HEK293T (cell line): ENCODE results near the gene FOXL2.

Source experiments
- CTCF ChIA-PET: fragments of 350-600 bp; formaldehyde crosslinking; extraction: SDS; loops from one replicate; lab custom pipeline; 2021; ENCODE audit warnings: antibody characterized with exemption, inconsistent platforms; lab: Yijun Ruan, JAX
- POLR2A ChIA-PET: fragments of 350-600 bp; formaldehyde crosslinking; extraction: SDS; loops from one replicate; lab custom pipeline; 2020; ENCODE audit warnings: antibody characterized with exemption, inconsistent platforms; lab: Yijun Ruan, JAX
- DNase-seq: peaks from one replicate; pipeline ENCODE4 v3.0.0; 2012; ENCODE audit warnings: mixed read lengths; ENCODE audit errors: extremely low spot score
- ARNT ChIP-seq: fragments of 450-650 bp; IDR thresholded peaks from 2 replicates; pipeline ENCODE4 v1.6.1; 2017; ENCODE audit warnings: mild to moderate bottlenecking
- BHLHE40 ChIP-seq: fragments of 450-650 bp; IDR thresholded peaks from 2 replicates; pipeline ENCODE4 v1.6.1; 2016; ENCODE audit warnings: mild to moderate bottlenecking, moderate library complexity, borderline replicate concordance
- CTBP1 ChIP-seq: fragments of 450-650 bp; IDR thresholded peaks from 2 replicates; pipeline ENCODE4 v1.6.1; 2016; ENCODE audit warnings: borderline replicate concordance
- ELF4 ChIP-seq: fragments of 450-650 bp; IDR thresholded peaks from 2 replicates; pipeline ENCODE4 v1.6.1; 2017; ENCODE audit warnings: antibody characterized with exemption
- FOXA1 ChIP-seq: fragments of 450-650 bp; IDR thresholded peaks from 2 replicates; pipeline ENCODE4 v1.6.1; 2016; ENCODE audit warnings: mild to moderate bottlenecking
- FOXK2 ChIP-seq: fragments of 450-650 bp; IDR thresholded peaks from 2 replicates; pipeline ENCODE4 v1.6.1; 2016; ENCODE audit warnings: mild to moderate bottlenecking
- FOXM1 ChIP-seq: fragments of 450-650 bp; IDR thresholded peaks from 2 replicates; pipeline ENCODE4 v1.6.1; 2017; ENCODE audit warnings: mild to moderate bottlenecking, borderline replicate concordance
- HDGF ChIP-seq: fragments of 450-650 bp; IDR thresholded peaks from 2 replicates; pipeline ENCODE4 v1.6.1; 2017; ENCODE audit warnings: antibody characterized with exemption, borderline replicate concordance
- L3MBTL2 ChIP-seq: fragments of 450-650 bp; conservative IDR thresholded peaks from 2 replicates; pipeline ENCODE4 v1.6.1; 2016; ENCODE audit warnings: mild to moderate bottlenecking
- LEF1 ChIP-seq: fragments of 450-650 bp; IDR thresholded peaks from 2 replicates; pipeline ENCODE4 v1.6.1; 2017; ENCODE audit warnings: mild to moderate bottlenecking, borderline replicate concordance
- NFRKB ChIP-seq: fragments of 450-650 bp; IDR thresholded peaks from 2 replicates; pipeline ENCODE4 v1.6.1; 2016; ENCODE audit warnings: mild to moderate bottlenecking, moderate library complexity
- PKNOX1 ChIP-seq: fragments of 450-650 bp; IDR thresholded peaks from 2 replicates; pipeline ENCODE4 v1.6.1; 2016
- SP1 ChIP-seq: fragments of 450-650 bp; IDR thresholded peaks from 2 replicates; pipeline ENCODE4 v1.6.1; 2017
- SUZ12 ChIP-seq: fragments of 450-650 bp; IDR thresholded peaks from 2 replicates; pipeline ENCODE4 v1.6.1; 2016; ENCODE audit warnings: mild to moderate bottlenecking
- TARDBP ChIP-seq: fragments of 450-650 bp; IDR thresholded peaks from 2 replicates; pipeline ENCODE4 v1.6.1; 2016
- ZNF384 ChIP-seq: fragments of 450-650 bp; IDR thresholded peaks from 2 replicates; pipeline ENCODE4 v1.6.1; 2016

FOXL2 gene

GRCh38 chr3:138945709-138946662, 951 bp downstream of the FOXL2 start:
- ChIA-PET POLR2A (no interaction called here), CTCF (interaction anchor here (1.4 to 1.5 kb wide), 2 partner anchors 10 kb away, joined by 4 read pairs; no protein-coding TSS in a partner anchor)
- DNase-seq: no peak
- TF ChIP-seq SUZ12 (no peak), ELF4 (no peak), SP1 (no peak), PKNOX1 (no peak), LEF1 (no peak), L3MBTL2 (no peak), ZNF384 (no peak), HDGF (no peak), FOXK2 (no peak), TARDBP (no peak), CTBP1 (no peak), FOXM1 (no peak), ARNT (no peak), BHLHE40 (no peak), NFRKB (no peak), FOXA1 (no peak)

GRCh38 chr3:138944929-138945708, 1.8 kb downstream of the FOXL2 start:
- ChIA-PET POLR2A (no interaction called here), CTCF (interaction anchor here (1.5 kb wide), 1 partner anchor 9 kb away, joined by 4 read pairs; no protein-coding TSS in a partner anchor)
- peak; percentile 59 for DNase-seq
- TF ChIP-seq L3MBTL2 (peak; percentile 59; the same call in 1 of the 2 replicates), PKNOX1 (no peak)

- CTCF ChIA-PET: interaction anchor here (1.5 kb wide), 1 partner anchor 8 kb away, joined by 4 read pairs; no protein-coding TSS in a partner anchor
- POLR2A ChIA-PET: no interaction called here
- TF ChIP-seq PKNOX1 (no peak), ZNF384 (no peak), BHLHE40 (no peak), NFRKB (no peak), FOXA1 (no peak), SP1 (no peak), L3MBTL2 (no peak), CTBP1 (no peak), SUZ12 (no peak), HDGF (no peak), FOXK2 (no peak), TARDBP (no peak), ARNT (no peak), FOXM1 (no peak), LEF1 (no peak)
- no peak for DNase-seq
Measured at GRCh38 chr3:138944654-138944928, 2.3 kb downstream of the FOXL2 start.

- TF ChIP-seq FOXA1 (no peak), SUZ12 (no peak), ELF4 (no peak), ZNF384 (no peak), TARDBP (no peak), CTBP1 (no peak), NFRKB (no peak), HDGF (no peak), ARNT (no peak), FOXK2 (no peak), BHLHE40 (no peak), LEF1 (no peak), FOXM1 (no peak)
- ChIA-PET CTCF (interaction anchor here (1.5 kb wide), 1 partner anchor 8 kb away, joined by 4 read pairs; no protein-coding TSS in a partner anchor), POLR2A (no interaction called here)
- peak; percentile 21 for DNase-seq
Measured at GRCh38 chr3:138943724-138944653, 2.9 kb downstream of the FOXL2 start.

- ChIA-PET POLR2A (no interaction called here), CTCF (no interaction called here)
- no peak for TF ChIP-seq SUZ12
- TF ChIP-seq CTBP1: no peak
- TF ChIP-seq SP1: no peak
- no peak for TF ChIP-seq FOXA1
- no peak for TF ChIP-seq ARNT
- TF ChIP-seq ELF4: no peak
- no peak for TF ChIP-seq NFRKB
- TF ChIP-seq LEF1: no peak
- TF ChIP-seq FOXK2: no peak
- no peak for TF ChIP-seq HDGF
- no peak for TF ChIP-seq TARDBP
- no peak for TF ChIP-seq PKNOX1
- TF ChIP-seq BHLHE40: no peak
- TF ChIP-seq FOXM1: no peak
- TF ChIP-seq ZNF384: no peak
- no peak for TF ChIP-seq L3MBTL2
- DNase-seq: no peak
Measured at GRCh38 chr3:138942861-138943623, 3.9 kb downstream of the FOXL2 start.
